CD4-positive, alpha-beta T cell treated with Interleukin-4 for 1 hour (primary cell): ENCODE results near the gene CALCB.

Experiments used
- DNase-seq, 2 donors: peaks; one replicate each; pipeline ENCODE4 v3.0.0-alpha.2; 2020 to 2022

The CALCB gene

DNA sequence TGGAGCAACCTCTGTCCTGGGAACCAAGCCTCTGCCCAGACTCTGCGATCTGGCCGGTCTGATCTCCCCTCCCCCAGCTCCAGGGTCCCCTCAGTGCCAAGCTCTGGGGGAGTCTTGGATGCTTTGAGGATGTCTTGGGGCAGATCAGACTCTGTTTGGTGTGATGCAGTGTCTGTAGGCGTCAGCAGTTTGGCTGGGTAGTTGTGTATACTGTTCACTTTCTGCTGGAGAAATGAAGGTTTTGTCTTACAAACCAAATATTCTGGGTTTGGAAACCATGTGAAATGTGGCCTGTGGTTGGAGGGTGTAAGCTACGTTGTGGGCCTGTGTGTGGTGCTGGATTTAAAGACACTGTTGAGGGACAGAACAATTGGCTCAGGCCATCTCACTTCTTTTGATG lies 46.0 kb downstream of the CALCB start:
- DNase-seq: no peak

GRCh38 chr11:15119826-15120225 lies 46.4 kb downstream of the CALCB start:
- DNase-seq: no peak

GRCh38 chr11:15123849-15124248 lies 50.5 kb downstream of the CALCB start:
- DNase-seq: no peak

- no peak for DNase-seq
Measured at GRCh38 chr11:15124528-15124927, 51.1 kb downstream of the CALCB start.

DNA sequence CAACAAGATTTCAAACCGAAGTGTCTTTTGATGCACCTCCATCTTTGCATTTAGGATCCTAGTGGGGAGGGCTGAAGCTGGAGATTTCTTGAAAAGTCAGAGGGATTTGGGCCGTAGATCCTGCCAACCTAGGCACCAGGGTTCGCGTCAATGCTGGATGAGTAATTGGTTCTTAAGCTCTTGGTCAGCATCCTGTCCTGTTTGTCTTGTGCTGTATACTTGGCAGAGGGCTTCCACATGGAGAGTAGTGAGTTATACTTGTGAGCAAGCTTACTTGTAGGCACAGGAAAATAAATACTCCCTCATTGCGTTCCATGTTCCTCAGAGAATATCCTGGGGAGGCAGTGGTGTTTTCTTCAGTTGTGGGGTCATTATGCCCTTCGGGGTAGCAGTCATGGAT lies 53.9 kb downstream of the CALCB start:
- no peak for DNase-seq
